Measurements from ENCODE around the gene PSMA8. TPM values are rescaled to one million over a fixed set of nuclear protein-coding genes. Genes with fewer than 3 reads are reported as not detected.

The PSMA8 gene
- total RNA-seq = 1 to 10 TPM in 1 of 2 donors, under 1 TPM in 1; 0.31 to 1.3 TPM

GRCh38 chr18:26133652-26134051, at the start of gene PSMA8:
Gene PSMA8 (plus strand): TSS chr18:26133869. CDS start chr18:26133966, 97 bp downstream.
- peak; percentile 49 to 87 for ATAC-seq
- peak; percentile 83 for DNase-seq (ENCODE audit: low spot score)
- Mint-ChIP-seq H3K4me1 (ENCODE audit: low read depth in 2 of 2) (peaks cover 0 to 7% of the 10 kb centered on the region in 2 donors), H3K36me3 (no peaks in the 10 kb centered on the region), H3K9me3 (no peaks in the 10 kb centered on the region), H3K4me3 (no peak within 1 kb of the TSS), H3K27ac (peak within 1 kb of the TSS in 1 of 2 donors; percentile 89), H3K27me3 (peaks cover 0 to 5% of the 10 kb centered on the region in 2 donors)

DNA sequence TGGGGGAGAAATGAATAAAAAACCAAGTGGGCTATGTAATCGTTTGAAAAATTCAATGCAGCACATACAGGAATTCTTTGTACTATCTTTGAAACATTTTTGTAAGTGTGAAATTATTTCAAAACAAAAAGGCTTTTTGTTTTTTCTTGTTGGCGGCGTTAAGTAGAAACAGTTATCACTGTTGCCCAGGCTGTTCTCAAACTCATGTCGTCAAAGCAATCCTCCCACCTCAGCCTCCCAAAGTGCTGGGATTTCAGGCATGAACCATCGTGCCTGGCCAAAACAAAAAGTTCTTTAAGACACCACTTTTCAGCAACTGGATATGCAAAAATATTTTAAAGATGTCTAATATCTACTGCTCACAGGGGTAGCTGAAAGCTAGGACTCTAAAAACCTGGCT, 48.6 kb upstream of the PSMA8 start:
- H3K9me3 Mint-ChIP-seq = no peaks in the 10 kb centered on the region
- H3K27me3 Mint-ChIP-seq = no peaks in the 10 kb centered on the region
- no peak for ATAC-seq
- H3K4me1 Mint-ChIP-seq (ENCODE audit: low read depth in 2 of 2) = peaks cover 22 to 42% of the 10 kb centered on the region in 2 donors
- DNase-seq (ENCODE audit: low spot score) = no peak
- no peak overlapping the region for H3K4me3 Mint-ChIP-seq
- no peak overlapping the region for H3K27ac Mint-ChIP-seq
- H3K36me3 Mint-ChIP-seq = peaks cover 11% of the 10 kb centered on the region

- H3K4me3 Mint-ChIP-seq = peak overlapping the region; percentile 49
Measured at GRCh38 chr18:26086959-26087358, 46.7 kb upstream of the PSMA8 start.

DNA sequence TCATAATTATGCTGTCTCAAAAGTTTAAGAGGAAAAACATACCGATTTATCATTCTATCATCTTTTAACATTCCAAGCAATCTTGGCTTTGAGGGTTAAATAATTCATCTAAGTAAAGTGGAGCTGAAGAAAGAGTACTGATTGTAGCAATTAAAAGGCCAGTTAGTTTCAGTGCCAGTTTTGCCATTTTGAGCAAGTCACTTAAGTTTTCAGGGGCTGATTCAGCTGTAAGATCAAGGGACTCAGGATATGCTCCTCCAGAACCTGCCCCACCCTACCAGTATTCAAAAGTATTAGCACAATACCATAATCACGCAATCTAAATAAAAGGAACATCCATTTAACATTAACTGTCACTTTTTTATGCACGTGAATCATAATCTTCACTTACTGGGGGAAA, 45.2 kb upstream of the PSMA8 start:
- H3K27me3 Mint-ChIP-seq = peaks cover 0 to 2% of the 10 kb centered on the region in 2 donors

More at GRCh38 chr18:26086959-26087358, 46.7 kb upstream of the PSMA8 start:
- peaks cover 11% of the 10 kb centered on the region for H3K36me3 Mint-ChIP-seq
- ATAC-seq (no peak), DNase-seq (ENCODE audit: low spot score) (no peak)
- H3K4me1 Mint-ChIP-seq (ENCODE audit: low read depth in 2 of 2) = peaks cover 22 to 46% of the 10 kb centered on the region in 2 donors
- no peaks in the 10 kb centered on the region for H3K27me3 Mint-ChIP-seq
- H3K9me3 Mint-ChIP-seq = no peaks in the 10 kb centered on the region
- no peak overlapping the region for H3K27ac Mint-ChIP-seq

DNA sequence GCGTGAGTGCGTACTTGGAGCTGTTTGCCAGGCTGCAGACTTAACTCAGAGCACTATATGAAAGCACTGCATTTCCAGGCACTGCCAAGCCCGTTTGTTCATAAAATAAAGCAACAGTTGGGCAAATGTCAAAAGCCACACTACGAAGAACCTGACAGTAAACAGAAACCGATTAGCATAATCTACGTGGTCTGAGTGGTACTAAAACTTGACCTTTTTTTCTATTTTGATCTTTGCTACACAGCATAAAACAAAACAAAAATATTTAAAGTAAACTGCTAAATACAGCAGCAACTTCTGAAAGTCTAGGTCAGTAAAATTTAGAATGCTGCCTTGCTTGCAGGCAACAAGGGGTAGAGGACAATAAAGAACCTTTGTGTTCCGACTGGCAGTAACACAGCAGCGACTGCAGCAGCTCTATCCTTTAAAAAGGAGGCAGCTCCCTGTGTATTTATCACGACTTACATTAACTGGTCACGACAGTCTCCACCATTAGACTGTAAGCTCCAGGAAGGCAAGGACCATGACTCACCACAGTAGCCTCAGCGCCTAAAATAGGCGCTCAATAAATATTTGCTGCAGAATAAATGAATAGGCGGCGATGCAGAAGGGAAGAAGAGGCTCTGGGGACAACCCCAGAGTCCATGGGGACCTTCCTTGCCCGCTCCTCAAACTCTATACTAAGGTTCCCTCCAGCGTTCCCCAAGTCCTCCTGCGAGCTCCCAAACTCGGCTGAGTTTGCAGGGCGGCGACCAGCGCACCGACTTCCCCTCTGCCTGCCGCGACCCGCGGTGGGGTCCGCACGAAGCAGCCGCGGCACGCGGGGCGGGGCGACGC, 44.2 kb upstream of the PSMA8 start:
- peak overlapping the region; percentile 99 for H3K27ac Mint-ChIP-seq
- DNase-seq (ENCODE audit: low spot score) (no peak), ATAC-seq (no peak)
- H3K9me3 Mint-ChIP-seq = no peaks in the 10 kb centered on the region
- peak overlapping the region; percentile 98 for H3K4me3 Mint-ChIP-seq
- H3K36me3 Mint-ChIP-seq = peaks cover 4% of the 10 kb centered on the region
- peaks cover 25 to 38% of the 10 kb centered on the region in 2 donors for H3K4me1 Mint-ChIP-seq (ENCODE audit: low read depth in 2 of 2)
- H3K27me3 Mint-ChIP-seq = peaks cover 0 to 2% of the 10 kb centered on the region in 2 donors

More for the DNA sequence above, 45.2 kb upstream of the PSMA8 start:
- Mint-ChIP-seq H3K4me3 (peak overlapping the region; percentile 98), H3K36me3 (peaks cover 9% of the 10 kb centered on the region), H3K4me1 (ENCODE audit: low read depth in 2 of 2) (peaks cover 25 to 43% of the 10 kb centered on the region in 2 donors), H3K27ac (peak overlapping the region; percentile 99), H3K9me3 (no peaks in the 10 kb centered on the region)
- ATAC-seq (no peak), DNase-seq (ENCODE audit: low spot score) (no peak)

DNA sequence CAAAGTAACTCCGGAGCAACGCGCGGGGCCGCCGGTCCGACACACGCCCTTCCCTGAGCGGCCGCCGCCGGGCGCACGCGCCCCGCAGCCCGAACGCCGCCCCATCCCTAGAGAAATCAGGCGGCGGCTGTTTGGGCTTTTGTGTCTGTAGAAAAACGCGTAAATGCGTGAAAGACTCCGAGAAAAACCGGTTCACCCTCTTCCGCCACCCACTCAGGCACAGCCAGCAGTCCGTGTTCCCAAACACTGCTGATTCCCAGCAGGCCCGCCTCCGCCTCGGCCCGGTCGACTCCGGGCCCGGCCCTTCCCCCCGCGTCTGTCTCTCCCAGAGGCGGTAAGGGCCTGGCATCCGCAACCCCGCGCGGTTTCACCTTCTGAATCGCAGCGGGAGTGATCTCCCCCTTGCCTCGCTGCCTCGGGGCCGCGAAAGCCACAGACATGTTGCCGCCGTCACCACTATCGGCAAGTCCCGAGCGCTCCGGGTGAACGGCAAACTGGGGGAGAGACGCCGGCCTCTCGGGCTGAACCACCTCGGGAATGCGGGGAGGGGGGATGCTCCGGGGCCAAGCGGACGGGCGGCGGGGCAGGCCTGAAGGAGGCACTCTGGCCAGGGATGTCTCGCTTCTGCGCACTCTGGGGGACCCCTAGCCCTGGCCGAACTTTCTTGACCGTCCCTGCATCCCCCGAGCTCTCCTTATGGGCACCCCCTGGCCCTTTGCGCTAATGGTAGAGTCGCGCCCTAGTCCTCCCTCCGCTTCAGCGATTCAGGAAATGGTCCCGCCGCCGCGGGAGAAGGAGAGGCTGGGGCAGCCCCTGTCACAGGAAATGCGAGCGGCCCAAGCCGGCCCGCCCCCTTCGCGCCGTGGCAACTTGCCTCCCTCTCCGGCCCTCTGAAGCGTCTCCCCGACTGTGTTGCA, 43.3 kb upstream of the PSMA8 start, which contains the start of gene SS18:
TSS of gene SS18 (minus strand) at position 484 of the 917 bp plus-strand sequence. CDS start at position 440, 44 bp downstream.
- peak within 1 kb of the TSS; percentile 99 for H3K27ac Mint-ChIP-seq
- peaks cover 25 to 38% of the 10 kb centered on the region in 2 donors for H3K4me1 Mint-ChIP-seq (ENCODE audit: low read depth in 2 of 2)
- DNase-seq (ENCODE audit: low spot score) = peak; percentile 97
- H3K9me3 Mint-ChIP-seq = no peaks in the 10 kb centered on the region
- peak; percentile 93 for ATAC-seq
- H3K36me3 Mint-ChIP-seq = peaks cover 4% of the 10 kb centered on the region
- H3K27me3 Mint-ChIP-seq = peaks cover 0 to 2% of the 10 kb centered on the region in 2 donors
- H3K4me3 Mint-ChIP-seq = peak within 1 kb of the TSS; percentile 98

GRCh38 chr18:26091047-26091630, 42.5 kb upstream of the PSMA8 start:
- Mint-ChIP-seq H3K36me3 (peaks cover 4% of the 10 kb centered on the region), H3K27me3 (peaks cover 0 to 2% of the 10 kb centered on the region in 2 donors), H3K4me3 (peak overlapping the region; percentile 98), H3K4me1 (ENCODE audit: low read depth in 2 of 2) (peaks cover 25 to 38% of the 10 kb centered on the region in 2 donors), H3K27ac (peak overlapping the region; percentile 99), H3K9me3 (no peaks in the 10 kb centered on the region)
- DNase-seq (ENCODE audit: low spot score) (no peak), ATAC-seq (peak; percentile 62 to 68)

GRCh38 chr18:26096852-26097251, 36.8 kb upstream of the PSMA8 start:
- no peak overlapping the region for H3K27ac Mint-ChIP-seq
- H3K4me1 Mint-ChIP-seq (ENCODE audit: low read depth in 2 of 2) = peaks cover 3 to 4% of the 10 kb centered on the region in 2 donors
- no peak overlapping the region for H3K4me3 Mint-ChIP-seq
- H3K9me3 Mint-ChIP-seq = no peaks in the 10 kb centered on the region
- H3K36me3 Mint-ChIP-seq = peaks cover 7% of the 10 kb centered on the region
- ATAC-seq (no peak), DNase-seq (ENCODE audit: low spot score) (no peak)
- peaks cover 8 to 18% of the 10 kb centered on the region in 2 donors for H3K27me3 Mint-ChIP-seq

- Mint-ChIP-seq H3K27me3 (peaks cover 8 to 18% of the 10 kb centered on the region in 2 donors), H3K9me3 (no peaks in the 10 kb centered on the region), H3K27ac (no peak overlapping the region), H3K4me3 (no peak overlapping the region), H3K36me3 (peaks cover 7% of the 10 kb centered on the region), H3K4me1 (ENCODE audit: low read depth in 2 of 2) (peaks cover 0 to 4% of the 10 kb centered on the region in 2 donors)
- ATAC-seq = no peak
- DNase-seq (ENCODE audit: low spot score) = no peak
Measured at GRCh38 chr18:26097563-26097962, 36.1 kb upstream of the PSMA8 start.

DNA sequence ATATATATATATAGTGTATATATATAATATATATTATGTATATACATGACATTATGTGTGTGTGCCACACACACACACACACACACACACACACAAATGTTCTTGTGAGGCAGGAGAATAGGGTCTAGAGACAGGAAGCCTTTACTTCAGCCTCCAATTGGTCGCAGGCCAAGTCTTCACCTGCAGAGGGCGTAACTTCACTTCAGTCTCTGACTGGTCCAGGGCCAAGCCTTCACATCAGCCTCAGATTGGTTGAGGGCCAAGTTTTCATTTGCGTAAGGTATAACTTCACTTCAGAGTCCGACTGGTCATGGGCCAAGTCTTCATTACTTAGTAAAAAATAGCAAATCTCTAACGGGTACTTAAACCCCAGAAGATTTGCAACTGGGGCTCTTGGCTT, 30.1 kb upstream of the PSMA8 start:
- H3K9me3 Mint-ChIP-seq = no peaks in the 10 kb centered on the region
- H3K27me3 Mint-ChIP-seq = peaks cover 11% of the 10 kb centered on the region in 2 donors
- H3K4me3 Mint-ChIP-seq = no peak overlapping the region
- ATAC-seq = no peak
- no peak overlapping the region for H3K27ac Mint-ChIP-seq
- no peak for DNase-seq (ENCODE audit: low spot score)
- peaks cover 2 to 4% of the 10 kb centered on the region in 2 donors for H3K4me1 Mint-ChIP-seq (ENCODE audit: low read depth in 2 of 2)
- H3K36me3 Mint-ChIP-seq = no peaks in the 10 kb centered on the region

- H3K36me3 Mint-ChIP-seq = no peaks in the 10 kb centered on the region
- H3K9me3 Mint-ChIP-seq = no peaks in the 10 kb centered on the region
Measured at GRCh38 chr18:26104035-26104434, 29.6 kb upstream of the PSMA8 start.

GRCh38 chr18:26119246-26119645, 14.4 kb upstream of the PSMA8 start:
- Mint-ChIP-seq H3K27ac (no peak overlapping the region), H3K36me3 (peaks cover 9% of the 10 kb centered on the region), H3K4me1 (ENCODE audit: low read depth in 2 of 2) (peaks cover 8 to 14% of the 10 kb centered on the region in 2 donors), H3K9me3 (peaks cover 2% of the 10 kb centered on the region), H3K27me3 (peaks cover 24 to 25% of the 10 kb centered on the region in 2 donors), H3K4me3 (no peak overlapping the region)
- DNase-seq (ENCODE audit: low spot score) (no peak), ATAC-seq (no peak)

More at GRCh38 chr18:26104035-26104434, 29.6 kb upstream of the PSMA8 start:
- no peak for DNase-seq (ENCODE audit: low spot score)
- no peak for ATAC-seq
- H3K4me1 Mint-ChIP-seq (ENCODE audit: low read depth in 2 of 2) = peaks cover 2 to 4% of the 10 kb centered on the region in 2 donors
- H3K27me3 Mint-ChIP-seq = peaks cover 7 to 8% of the 10 kb centered on the region in 2 donors
- H3K4me3 Mint-ChIP-seq = no peak overlapping the region
- no peak overlapping the region for H3K27ac Mint-ChIP-seq

DNA sequence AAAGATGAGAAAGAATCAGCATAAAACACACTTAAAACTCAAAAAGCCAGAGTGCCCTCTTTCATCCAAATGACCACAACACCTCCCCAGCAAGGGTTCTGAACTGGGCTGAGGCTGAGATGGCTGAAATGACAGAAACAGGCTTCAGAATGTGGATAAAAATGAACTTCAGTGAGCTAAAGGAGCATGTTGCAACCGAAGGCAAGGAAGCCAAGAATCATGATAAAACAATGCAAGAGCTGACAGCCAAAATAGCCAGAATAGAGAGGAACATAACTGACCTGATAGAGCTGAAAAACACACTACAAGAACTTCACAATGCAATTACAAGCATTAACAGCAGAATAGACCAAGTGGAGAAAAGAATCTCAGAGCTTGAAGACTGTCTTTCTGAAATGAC, 12.2 kb upstream of the PSMA8 start:
- Mint-ChIP-seq H3K27ac (no peak overlapping the region), H3K36me3 (peaks cover 9% of the 10 kb centered on the region), H3K4me3 (no peak overlapping the region), H3K4me1 (ENCODE audit: low read depth in 2 of 2) (peaks cover 8 to 14% of the 10 kb centered on the region in 2 donors), H3K9me3 (peaks cover 2% of the 10 kb centered on the region), H3K27me3 (peaks cover 23 to 24% of the 10 kb centered on the region in 2 donors)
- DNase-seq (ENCODE audit: low spot score) = no peak
- ATAC-seq = no peak
